Breast epithelium (tissue), 4 donors: ENCODE measurements around the gene GID8. TPM values are rescaled to one million over a fixed set of nuclear protein-coding genes. Genes with fewer than 3 reads are reported as not detected.

Source experiments
- DNase-seq, 2 donors: peaks; one replicate each; pipeline ENCODE4 v3.0.0-alpha.2; 2019; ENCODE audit warnings: low spot score in 2 of 2
- H3K27ac ChIP-seq, 2 donors: fragments of 200-600 bp; sonication (generic) in 1 of 2; one replicate each; pipeline ENCODE4 v1.5.1; 2016 to 2019; ENCODE audit warnings: mild to moderate bottlenecking in 1 of 2
- H3K27me3 ChIP-seq, 2 donors: fragments of 200-600 bp; sonication (generic) in 1 of 2; one replicate each; pipeline versions ENCODE4 v1.5.1 to v1.6.0; 2017 to 2019; ENCODE audit warnings: control low read depth in 1 of 2, mild to moderate bottlenecking in 1 of 2
- H3K36me3 ChIP-seq: fragments of 200-600 bp; one replicate; pipeline ENCODE4 v1.5.1; 2019
- H3K4me1 ChIP-seq, 2 donors: fragments of 200-600 bp; sonication (generic); one replicate each; pipeline ENCODE4 v1.5.1; 2016 to 2019; ENCODE audit warnings: control low read depth in 1 of 2
- H3K4me3 ChIP-seq, 3 donors: fragments of 200-600 bp; sonication (generic); 1 replicate in 2 of 3; 2 replicates in 1 of 3; pipeline ENCODE4 v1.5.1; 2016 to 2019; ENCODE audit warnings: mild to moderate bottlenecking in 3 of 3, moderate library complexity in 2 of 3
- H3K9me3 ChIP-seq, 2 donors: fragments of 200-600 bp; sonication (generic) in 1 of 2; one replicate each; pipeline ENCODE4 v1.5.1; 2016 to 2019; ENCODE audit warnings: control low read depth in 1 of 2
- CTCF ChIP-seq, 3 donors: fragments of 450-650 bp; IDR thresholded peaks; one replicate each; pipeline ENCODE4 v1.5.1; 2016 to 2017; ENCODE audit warnings: antibody characterized with exemption in 3 of 3, mild to moderate bottlenecking in 3 of 3, moderate library complexity in 3 of 3
- POLR2A ChIP-seq: fragments of 450-650 bp; IDR thresholded peaks from one replicate; pipeline ENCODE4 v1.6.1; 2016; ENCODE audit warnings: antibody characterized with exemption, mild to moderate bottlenecking, moderate library complexity
- POLR2AphosphoS5 ChIP-seq, 3 donors: sonication (generic); formaldehyde crosslinking; IDR thresholded peaks; one replicate each; pipeline ENCODE4 v1.6.1; 2017; ENCODE audit warnings: antibody characterized with exemption in 3 of 3
- intact Hi-C: fragments of 100-400 bp; cut with DNase I; formaldehyde crosslinking; loops from one replicate; pipeline ENCODE4 v1.15.1; 2023; ENCODE audit warnings: low total_unique reads
- total RNA-seq, 3 donors: library from RNA; depleted of rRNA; stranded (reverse); fragments of >200 nt; gene quantifications; one replicate each; pipeline ENCODE4 v1.1.0, GENCODE V29; 2016

Gene GID8
- total RNA-seq, 3 donors from 2014 or later, result 30.2 to 36.7 (median 31.8) TPM

- Histone ChIP-seq H3K4me3 (no peak overlapping the region), H3K4me1 (peaks cover 0 to 4% of the 10 kb centered on the region in 2 donors), H3K27me3 (peaks cover 0 to 34% of the 10 kb centered on the region in 2 donors), H3K36me3 (no peaks in the 10 kb centered on the region), H3K9me3 (no peaks in the 10 kb centered on the region), H3K27ac (no peak overlapping the region)
- TF ChIP-seq POLR2A, result no peak
- TF ChIP-seq POLR2AphosphoS5 (IDR thresholded peaks at IDR 0.05), result no peak
- TF ChIP-seq CTCF (IDR thresholded peaks at IDR 0.05), result no peak
- DNase-seq, result no peak
- intact Hi-C loops, result no loop called here
Observed at GRCh38 chr20:62970307-62971210, 32.6 kb downstream of the GID8 start.

GRCh38 chr20:62971211-62971949, 33.4 kb downstream of the GID8 start:
- Histone ChIP-seq H3K27ac (no peak overlapping the region), H3K27me3 (peaks cover 0 to 42% of the 10 kb centered on the region in 2 donors), H3K4me1 (peaks cover 0 to 4% of the 10 kb centered on the region in 2 donors), H3K4me3 (no peak overlapping the region), H3K9me3 (no peaks in the 10 kb centered on the region), H3K36me3 (no peaks in the 10 kb centered on the region)
- intact Hi-C loops, result no loop called here
- no peak for DNase-seq
- TF ChIP-seq POLR2AphosphoS5 (IDR thresholded peaks at IDR 0.05) (no peak), POLR2A (no peak), CTCF (IDR thresholded peaks at IDR 0.05) (no peak)

GRCh38 chr20:62971950-62972844, 34.2 kb downstream of the GID8 start:
- Histone ChIP-seq H3K9me3 (no peaks in the 10 kb centered on the region), H3K4me1 (peaks cover 0 to 4% of the 10 kb centered on the region in 2 donors), H3K27me3 (peaks cover 0 to 50% of the 10 kb centered on the region in 2 donors), H3K4me3 (peak overlapping the region; percentile 13 to 61 (median 38)), H3K36me3 (no peaks in the 10 kb centered on the region), H3K27ac (no peak overlapping the region)
- DNase-seq, result peak; percentile 76 to 85
- intact Hi-C loops, result no loop called here
- TF ChIP-seq CTCF (IDR thresholded peaks at IDR 0.05), result peak; percentile 78 to 89 (median 86)
- no peak for TF ChIP-seq POLR2A

GRCh38 chr20:62972845-62973745, 35.1 kb downstream of the GID8 start:
- intact Hi-C loops, result no loop called here

More at GRCh38 chr20:62972845-62973745, 35.1 kb downstream of the GID8 start:
- peaks cover 0 to 59% of the 10 kb centered on the region in 2 donors for H3K27me3 ChIP-seq
- no peak for DNase-seq
- no peaks in the 10 kb centered on the region for H3K36me3 ChIP-seq
- peaks cover 0 to 4% of the 10 kb centered on the region in 2 donors for H3K4me1 ChIP-seq
- no peaks in the 10 kb centered on the region for H3K9me3 ChIP-seq
- H3K4me3 ChIP-seq, result peak overlapping the region; percentile 13 to 61 (median 38)
- H3K27ac ChIP-seq, result no peak overlapping the region
- TF ChIP-seq POLR2AphosphoS5 (IDR thresholded peaks at IDR 0.05) (no peak), POLR2A (no peak)
